ENCODE results near the gene SAMD4A. TPM values are rescaled to one million over a fixed set of nuclear protein-coding genes. Genes with fewer than 3 reads are reported as not detected.

SAMD4A gene
- total RNA-seq, 3 donors from 2014 or later: 5.4 to 8.1 (median 7.6) TPM

DNA sequence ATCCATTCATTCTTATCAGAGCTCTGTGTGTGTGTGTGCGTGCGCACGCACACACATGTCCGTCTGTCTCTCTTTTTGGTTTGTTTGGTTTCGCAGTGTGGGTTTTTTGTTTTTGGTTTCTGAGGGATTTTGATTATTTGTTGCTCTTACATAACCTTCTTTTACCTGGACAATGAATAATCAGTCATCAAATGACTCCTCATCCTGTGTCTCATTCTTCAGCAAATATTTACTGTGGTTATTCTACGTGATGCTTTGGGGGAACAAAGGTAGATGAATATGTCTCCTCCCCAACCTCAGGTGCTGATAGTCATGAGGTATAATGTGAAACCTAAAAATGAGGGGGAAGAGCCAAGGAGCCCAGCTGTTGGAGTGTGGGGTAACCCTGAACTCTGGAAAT is 92.4 kb downstream of the SAMD4A start:
- ATAC-seq (no peak), DNase-seq (no peak)
- H3K27me3 Mint-ChIP-seq (ENCODE audit: low read depth): no peaks in the 10 kb centered on the region
- no peaks in the 10 kb centered on the region for H3K9me3 Mint-ChIP-seq
- no peaks in the 10 kb centered on the region for H3K36me3 Mint-ChIP-seq (ENCODE audit: insufficient read depth)
- no peaks in the 10 kb centered on the region for H3K4me1 Mint-ChIP-seq (ENCODE audit: low read depth)
- H3K4me3 Mint-ChIP-seq: no peak overlapping the region

DNA sequence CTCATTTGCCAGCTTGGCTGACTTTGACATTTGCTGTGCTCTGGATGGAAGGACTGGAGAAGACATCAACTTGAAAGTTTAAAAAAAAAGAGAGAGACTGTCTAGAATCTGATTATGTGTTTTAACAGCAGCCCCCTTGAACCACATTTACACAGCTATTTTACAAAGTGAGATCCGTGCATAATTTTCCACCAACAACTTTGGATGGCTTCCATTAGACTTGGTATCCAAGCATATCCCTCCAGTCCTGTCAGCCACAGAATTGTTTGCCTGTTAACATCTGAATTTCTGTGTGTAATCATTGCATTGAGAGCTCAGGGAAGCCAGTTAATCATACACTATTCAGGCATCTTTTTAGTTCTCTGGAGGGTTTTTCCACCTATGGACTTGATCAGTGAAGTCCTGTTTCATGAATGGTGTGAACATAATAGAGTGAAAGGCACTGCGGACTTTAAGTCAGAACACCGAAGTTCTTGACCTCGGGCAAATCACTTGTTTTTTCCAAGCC is 93.7 kb downstream of the SAMD4A start:
- Mint-ChIP-seq H3K4me3 (no peak overlapping the region), H3K4me1 (ENCODE audit: low read depth) (no peaks in the 10 kb centered on the region), H3K27me3 (ENCODE audit: low read depth) (no peaks in the 10 kb centered on the region), H3K9me3 (no peaks in the 10 kb centered on the region), H3K36me3 (ENCODE audit: insufficient read depth) (no peaks in the 10 kb centered on the region)
- DNase-seq (no peak), ATAC-seq (no peak)

DNA sequence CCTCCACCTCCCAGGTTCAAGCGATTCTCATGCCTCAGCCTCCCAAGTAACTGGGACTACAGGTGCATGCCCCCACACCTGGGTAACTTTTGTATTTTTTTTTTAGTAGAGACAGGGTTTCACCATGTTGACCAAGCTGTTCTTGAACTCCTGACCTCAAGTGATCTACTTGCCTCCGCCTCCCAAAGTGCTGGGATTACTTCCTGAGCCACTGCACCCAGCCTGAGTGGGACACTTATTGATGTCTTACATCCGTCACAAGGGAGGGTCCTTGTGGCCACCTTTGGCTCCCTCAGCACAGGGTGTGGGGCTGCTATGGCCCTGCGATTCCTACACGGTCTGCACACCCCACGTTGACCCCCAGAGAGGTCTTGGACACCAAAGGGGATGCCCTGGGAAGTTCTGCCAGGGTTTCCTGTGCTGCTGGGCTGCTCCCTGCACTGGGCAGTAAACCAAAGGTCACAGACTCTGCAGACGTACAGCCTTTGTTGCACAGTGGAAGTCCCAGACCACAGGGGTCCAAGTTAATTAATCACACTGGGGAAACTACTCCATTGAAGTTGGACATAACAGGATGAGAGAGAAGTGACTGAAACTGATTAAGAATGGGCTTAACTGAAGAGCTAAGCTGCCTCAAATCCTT is 95.7 kb downstream of the SAMD4A start:
- Mint-ChIP-seq H3K4me3 (no peak overlapping the region), H3K4me1 (ENCODE audit: low read depth) (no peaks in the 10 kb centered on the region), H3K36me3 (ENCODE audit: insufficient read depth) (no peaks in the 10 kb centered on the region), H3K9me3 (no peaks in the 10 kb centered on the region), H3K27me3 (ENCODE audit: low read depth) (no peaks in the 10 kb centered on the region)
- ATAC-seq: no peak
- no peak for DNase-seq

DNA sequence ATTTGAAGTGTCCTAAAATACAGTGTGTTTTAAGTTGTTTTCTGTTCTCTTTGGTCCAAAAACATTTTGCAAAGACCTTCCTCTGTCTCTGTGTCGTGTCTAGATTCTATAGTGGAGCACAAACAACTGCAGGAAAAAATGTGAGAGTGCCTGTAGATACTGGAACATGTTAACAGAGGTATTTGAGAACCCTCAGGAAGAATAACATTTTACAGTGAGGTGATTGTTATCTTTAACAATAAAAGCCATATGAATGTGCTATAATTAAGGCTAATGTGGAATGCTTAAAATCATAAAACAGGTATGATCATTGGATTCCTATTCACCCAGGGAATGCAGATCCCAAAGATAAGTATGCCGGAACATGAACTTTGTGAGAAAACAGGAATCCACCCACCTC is 98.0 kb downstream of the SAMD4A start:
- peaks cover 4% of the 10 kb centered on the region for H3K4me1 Mint-ChIP-seq (ENCODE audit: low read depth)
- H3K9me3 Mint-ChIP-seq: no peaks in the 10 kb centered on the region
- no peaks in the 10 kb centered on the region for H3K36me3 Mint-ChIP-seq (ENCODE audit: insufficient read depth)
- H3K27me3 Mint-ChIP-seq (ENCODE audit: low read depth): no peaks in the 10 kb centered on the region
- no peak for DNase-seq
- H3K4me3 Mint-ChIP-seq: no peak overlapping the region
- no peak for ATAC-seq

DNA sequence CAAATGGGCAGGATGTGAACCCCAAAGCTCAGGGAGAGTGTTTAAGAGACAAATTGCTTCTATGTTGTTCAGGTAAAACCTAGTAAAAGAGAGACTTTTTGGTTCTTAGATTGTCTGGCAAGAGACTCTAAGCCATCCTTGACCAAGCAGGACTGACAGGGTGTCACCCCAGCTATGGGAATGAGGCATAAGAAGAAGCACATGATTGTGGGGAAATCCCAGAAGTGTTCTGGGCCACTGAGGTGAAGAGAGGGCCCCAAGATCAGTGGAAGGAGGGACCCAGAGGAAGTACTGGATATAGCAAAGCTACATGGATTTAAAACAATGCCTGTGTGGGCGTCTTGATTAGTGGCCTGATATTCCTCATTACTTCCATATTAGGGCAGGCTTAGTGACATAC is 99.0 kb downstream of the SAMD4A start:
- no peaks in the 10 kb centered on the region for H3K9me3 Mint-ChIP-seq
- no peak for ATAC-seq
- no peak for DNase-seq
- H3K4me1 Mint-ChIP-seq (ENCODE audit: low read depth): peaks cover 14% of the 10 kb centered on the region
- peaks cover 4% of the 10 kb centered on the region for H3K27me3 Mint-ChIP-seq (ENCODE audit: low read depth)
- no peak overlapping the region for H3K4me3 Mint-ChIP-seq
- H3K36me3 Mint-ChIP-seq (ENCODE audit: insufficient read depth): no peaks in the 10 kb centered on the region

DNA sequence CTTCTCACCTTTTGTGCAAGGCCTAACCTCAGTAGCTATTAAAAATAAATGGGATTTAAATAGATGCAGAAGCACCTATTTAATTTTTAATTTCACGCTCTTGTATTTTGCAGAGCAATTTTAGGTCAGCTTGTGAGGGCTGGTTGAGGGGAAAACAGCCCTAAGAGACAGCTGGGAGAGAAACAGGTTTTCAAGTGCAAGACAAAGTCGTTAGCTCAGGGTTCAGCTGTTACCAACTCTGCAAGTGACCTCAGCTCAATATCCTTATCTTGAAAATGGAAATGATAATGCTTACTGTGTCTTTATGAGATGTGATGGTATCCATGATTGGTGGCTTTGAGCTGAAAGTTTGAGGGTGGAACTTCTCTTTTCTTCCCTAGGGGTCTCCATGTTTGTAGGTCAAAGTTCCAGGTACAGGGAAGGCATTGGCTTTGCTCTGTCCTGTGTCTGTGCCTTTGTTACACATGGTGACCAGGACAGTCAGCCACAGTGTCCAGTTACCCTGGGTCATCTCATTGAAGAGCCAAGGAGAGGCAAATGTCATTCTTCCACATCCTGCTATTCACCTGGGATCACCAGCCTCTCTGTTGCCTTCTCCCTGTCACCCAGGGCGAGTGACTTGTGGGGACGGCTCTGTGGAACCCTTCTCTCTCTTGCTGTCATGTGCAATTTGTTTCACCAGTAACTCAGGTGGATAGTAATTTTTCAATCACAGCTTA is 100.3 kb downstream of the SAMD4A start:
- H3K4me1 Mint-ChIP-seq (ENCODE audit: low read depth): peaks cover 17% of the 10 kb centered on the region
- ATAC-seq: no peak
- no peaks in the 10 kb centered on the region for H3K36me3 Mint-ChIP-seq (ENCODE audit: insufficient read depth)
- DNase-seq: no peak
- peaks cover 11% of the 10 kb centered on the region for H3K27me3 Mint-ChIP-seq (ENCODE audit: low read depth)
- no peak overlapping the region for H3K4me3 Mint-ChIP-seq
- H3K9me3 Mint-ChIP-seq: no peaks in the 10 kb centered on the region

DNA sequence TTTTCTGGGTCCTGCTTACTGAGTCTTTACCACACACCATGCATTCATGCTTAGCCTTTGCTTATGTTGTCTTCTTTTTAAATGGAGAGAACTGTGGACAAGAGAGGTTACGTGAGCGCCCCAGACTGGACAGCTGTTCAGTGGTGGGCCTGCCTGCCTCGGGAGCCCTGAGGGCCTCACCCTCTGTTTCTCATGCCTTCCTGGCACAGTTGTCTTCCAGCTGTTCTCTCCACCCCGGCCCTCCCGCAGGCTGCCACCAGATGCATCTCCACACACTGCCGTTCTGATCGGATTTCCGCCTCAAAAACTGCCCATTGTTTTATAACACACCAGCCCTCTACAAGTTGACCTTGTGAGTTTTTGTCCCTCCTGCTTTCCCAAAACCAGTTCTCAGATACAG is 100.8 kb downstream of the SAMD4A start:
- Mint-ChIP-seq H3K9me3 (no peaks in the 10 kb centered on the region), H3K4me3 (no peak overlapping the region), H3K36me3 (ENCODE audit: insufficient read depth) (no peaks in the 10 kb centered on the region), H3K4me1 (ENCODE audit: low read depth) (peaks cover 17% of the 10 kb centered on the region), H3K27me3 (ENCODE audit: low read depth) (peaks cover 11% of the 10 kb centered on the region)
- DNase-seq (no peak), ATAC-seq (no peak)

DNA sequence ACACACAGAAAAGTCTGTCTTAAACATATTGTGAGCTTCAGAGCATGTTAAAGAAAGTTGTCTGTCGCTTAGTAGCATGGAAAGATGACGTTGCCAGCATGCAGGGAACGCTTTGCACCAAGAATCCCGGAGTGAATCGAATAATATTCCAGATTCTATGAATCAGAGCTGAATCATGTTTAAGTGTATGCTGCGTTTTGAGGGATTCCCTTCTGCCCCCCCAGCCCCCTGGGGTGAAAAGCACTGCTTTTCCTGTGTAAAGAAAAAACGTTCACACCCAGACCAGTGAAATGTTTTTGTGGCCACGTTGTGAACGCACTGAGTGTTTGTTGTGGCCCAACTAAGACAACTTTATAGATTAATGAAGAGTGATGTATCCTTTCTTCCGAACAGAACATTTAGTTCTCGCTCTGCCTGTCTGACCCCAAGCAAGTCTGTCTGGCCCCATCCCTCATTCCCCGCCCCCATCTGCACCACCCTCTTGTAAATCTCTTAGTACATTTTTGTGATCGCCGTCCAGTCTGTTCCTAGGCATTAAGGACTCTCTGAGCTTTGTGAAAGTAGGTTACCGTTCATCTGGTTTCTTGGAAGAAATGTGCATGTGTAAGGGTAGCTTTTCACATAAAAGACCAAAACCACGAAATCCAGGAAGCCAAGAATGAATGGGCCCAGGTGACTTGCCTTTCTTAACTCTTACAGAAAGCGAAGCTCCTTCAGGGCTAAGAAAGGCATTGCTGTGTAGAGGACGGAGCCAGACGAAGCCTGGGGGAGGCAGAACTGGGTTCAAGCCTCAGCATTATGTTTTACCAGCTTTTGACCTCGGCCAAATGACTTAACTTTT is 103.0 kb downstream of the SAMD4A start:
- H3K27me3 Mint-ChIP-seq (ENCODE audit: low read depth): peaks cover 14% of the 10 kb centered on the region
- H3K4me3 Mint-ChIP-seq: no peak overlapping the region
- no peaks in the 10 kb centered on the region for H3K9me3 Mint-ChIP-seq
- peak; percentile 60 to 68 for ATAC-seq
- DNase-seq: no peak
- H3K36me3 Mint-ChIP-seq (ENCODE audit: insufficient read depth): no peaks in the 10 kb centered on the region
- peaks cover 17% of the 10 kb centered on the region for H3K4me1 Mint-ChIP-seq (ENCODE audit: low read depth)

DNA sequence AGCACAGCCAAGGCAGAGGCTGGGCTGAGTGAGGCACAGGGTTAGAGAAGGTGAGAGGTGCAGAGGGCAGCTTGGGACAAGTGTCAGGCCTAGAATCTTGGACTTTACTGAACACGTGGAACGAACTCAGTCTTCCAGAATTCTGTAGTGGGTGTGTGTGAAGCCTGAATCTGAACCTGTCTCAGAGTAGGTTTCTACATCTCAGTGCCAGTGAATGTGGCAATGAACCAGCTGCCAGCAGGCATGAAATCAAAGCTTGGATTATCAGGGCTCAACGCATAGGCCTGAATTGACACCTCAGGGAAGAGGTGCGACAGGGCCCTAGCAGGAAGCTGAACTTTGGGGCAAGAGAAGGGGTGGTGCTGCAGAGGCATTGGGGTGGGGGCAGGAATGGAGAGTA is 104.6 kb downstream of the SAMD4A start:
- Mint-ChIP-seq H3K9me3 (no peaks in the 10 kb centered on the region), H3K4me1 (ENCODE audit: low read depth) (peaks cover 17% of the 10 kb centered on the region), H3K27me3 (ENCODE audit: low read depth) (peaks cover 14% of the 10 kb centered on the region), H3K36me3 (ENCODE audit: insufficient read depth) (no peaks in the 10 kb centered on the region), H3K4me3 (no peak overlapping the region)
- no peak for ATAC-seq
- DNase-seq: no peak

DNA sequence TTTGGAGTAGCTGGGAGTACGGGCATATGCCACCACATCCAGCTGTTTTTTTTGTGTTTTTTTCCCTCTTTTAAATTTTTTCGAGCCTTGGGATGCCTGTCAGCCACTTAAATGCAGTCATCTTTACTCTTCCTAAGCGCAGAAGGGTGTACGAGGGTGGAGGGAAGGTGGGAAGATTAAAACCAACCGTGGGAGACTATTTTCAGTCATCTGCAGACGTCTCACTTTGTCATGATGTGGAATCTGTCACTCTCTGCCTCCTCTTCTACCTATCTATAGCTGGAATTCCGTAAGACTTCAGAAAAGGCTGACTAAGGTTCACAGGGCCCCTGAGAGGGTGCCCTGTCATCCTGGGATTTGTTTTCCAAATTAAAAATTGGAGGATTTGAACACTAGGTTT is 105.3 kb downstream of the SAMD4A start:
- Mint-ChIP-seq H3K36me3 (ENCODE audit: insufficient read depth) (no peaks in the 10 kb centered on the region), H3K4me3 (no peak overlapping the region), H3K27me3 (ENCODE audit: low read depth) (peaks cover 14% of the 10 kb centered on the region), H3K4me1 (ENCODE audit: low read depth) (peaks cover 17% of the 10 kb centered on the region), H3K9me3 (no peaks in the 10 kb centered on the region)
- ATAC-seq: no peak
- DNase-seq: no peak

DNA sequence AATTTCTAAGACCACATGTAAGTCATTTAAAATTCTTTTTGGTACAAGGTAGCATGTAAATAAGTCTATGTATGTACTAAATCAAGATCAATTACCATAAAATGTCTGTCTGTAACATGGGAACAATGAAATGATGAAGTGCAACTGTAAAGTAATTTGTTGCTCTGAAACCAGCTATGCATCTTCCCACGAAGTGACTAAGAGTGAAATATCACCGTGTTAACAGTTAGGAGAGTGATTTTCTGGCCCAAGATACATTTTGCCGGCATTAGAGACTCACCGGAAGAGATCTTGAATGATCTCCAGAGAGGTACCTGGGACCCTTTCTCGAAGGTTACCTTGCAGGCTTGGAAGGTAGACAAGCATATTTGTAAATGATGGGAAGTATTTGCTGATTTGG is 105.8 kb downstream of the SAMD4A start:
- H3K36me3 Mint-ChIP-seq (ENCODE audit: insufficient read depth): no peaks in the 10 kb centered on the region
- H3K4me3 Mint-ChIP-seq: no peak overlapping the region
- peaks cover 17% of the 10 kb centered on the region for H3K4me1 Mint-ChIP-seq (ENCODE audit: low read depth)
- ATAC-seq: peak in 1 of 2 donors; percentile 14
- peaks cover 14% of the 10 kb centered on the region for H3K27me3 Mint-ChIP-seq (ENCODE audit: low read depth)
- DNase-seq: no peak
- no peaks in the 10 kb centered on the region for H3K9me3 Mint-ChIP-seq

DNA sequence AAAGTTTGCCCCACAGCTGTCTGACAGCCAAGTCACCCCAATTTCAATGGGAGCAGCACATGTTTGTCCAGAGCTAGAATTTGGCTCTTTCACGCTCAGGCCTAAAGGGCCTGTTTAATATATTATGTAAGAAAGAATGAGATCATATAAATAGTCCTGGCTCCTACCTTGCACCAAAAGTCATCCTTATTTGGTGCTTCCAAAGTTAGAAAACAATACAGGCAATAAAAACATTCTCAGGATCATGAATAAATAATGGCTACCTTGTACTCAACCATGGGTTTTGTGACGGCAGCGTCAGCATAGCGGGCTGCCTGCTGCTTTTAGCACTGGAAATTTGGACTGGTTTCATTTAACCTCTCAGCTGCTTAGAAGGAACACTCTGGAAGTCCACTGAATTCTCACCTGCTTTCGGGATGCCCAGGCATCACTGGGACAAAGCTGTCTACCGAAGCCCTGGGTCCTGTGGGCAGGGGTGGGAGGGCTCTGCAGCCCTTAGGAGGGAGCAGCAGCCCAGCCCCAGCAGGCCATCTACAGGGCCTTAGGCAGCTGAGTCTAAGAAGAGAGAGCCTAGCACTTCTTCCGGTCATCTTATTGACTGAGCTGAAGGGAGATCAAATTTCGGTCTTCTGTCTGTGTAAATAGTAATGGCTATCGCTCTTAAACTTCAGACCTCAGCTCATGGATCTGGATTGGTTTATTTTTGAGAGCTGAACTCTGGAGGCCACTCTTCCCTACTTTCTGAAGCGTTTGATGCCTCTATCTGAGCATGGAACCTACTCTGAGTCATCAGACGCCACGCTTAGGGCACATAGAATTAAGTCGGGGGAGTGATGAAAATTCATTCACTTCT is 106.5 kb downstream of the SAMD4A start:
- H3K36me3 Mint-ChIP-seq (ENCODE audit: insufficient read depth): no peaks in the 10 kb centered on the region
- DNase-seq (no peak), ATAC-seq (no peak)
- H3K4me1 Mint-ChIP-seq (ENCODE audit: low read depth): peaks cover 17% of the 10 kb centered on the region
- H3K4me3 Mint-ChIP-seq: no peak overlapping the region
- H3K9me3 Mint-ChIP-seq: no peaks in the 10 kb centered on the region
- peaks cover 14% of the 10 kb centered on the region for H3K27me3 Mint-ChIP-seq (ENCODE audit: low read depth)

DNA sequence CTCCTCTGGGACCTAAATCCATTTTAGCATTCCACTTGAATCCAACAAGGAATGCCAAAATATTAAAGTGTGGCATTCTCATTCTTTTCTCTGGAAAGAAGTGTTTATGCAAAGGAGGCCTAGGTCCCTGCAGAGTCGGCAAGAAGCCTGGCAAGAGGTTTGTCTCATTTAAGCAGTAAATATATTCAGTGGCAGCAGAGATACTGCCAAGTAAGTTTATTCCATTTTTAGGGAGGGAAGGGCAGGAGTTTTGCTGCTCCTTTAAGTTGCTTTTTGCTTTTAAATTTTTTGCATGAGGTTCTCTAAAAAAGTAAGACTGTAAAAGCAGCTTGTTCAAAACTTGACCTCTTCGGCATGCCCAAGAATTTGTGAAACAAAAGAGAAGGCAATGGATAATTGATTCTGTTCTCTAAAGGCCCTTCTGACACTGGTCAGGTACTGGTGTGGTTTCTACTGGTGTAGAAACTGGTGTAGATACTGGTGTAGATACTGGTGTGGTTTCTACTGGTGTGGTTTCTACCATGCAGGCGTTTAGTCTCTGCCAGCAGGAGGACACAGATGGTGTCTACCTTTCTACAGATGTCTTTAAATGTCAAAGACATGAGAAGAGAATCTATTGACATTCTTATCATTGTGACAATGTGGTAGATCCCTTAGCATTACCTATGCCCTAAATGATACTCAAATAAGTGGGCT is 107.3 kb downstream of the SAMD4A start:
- peaks cover 16% of the 10 kb centered on the region for H3K27me3 Mint-ChIP-seq (ENCODE audit: low read depth)
- no peak for DNase-seq
- peaks cover 17% of the 10 kb centered on the region for H3K4me1 Mint-ChIP-seq (ENCODE audit: low read depth)
- ATAC-seq: no peak
- no peaks in the 10 kb centered on the region for H3K36me3 Mint-ChIP-seq (ENCODE audit: insufficient read depth)
- H3K9me3 Mint-ChIP-seq: no peaks in the 10 kb centered on the region
- no peak overlapping the region for H3K4me3 Mint-ChIP-seq

Measured in activated T-cell treated with anti-CD3 and anti-CD28 coated beads, Interleukin-2, amount 50 U/mL, for 4 hours (primary cell).